Left renal cortex interstitium (tissue), 4 donors: ENCODE measurements around the gene SLC4A8. TPM values are rescaled to one million over a fixed set of nuclear protein-coding genes. Genes with fewer than 3 reads are reported as not detected.

Experiments used
- DNase-seq, 4 donors: peaks; one replicate each; pipeline ENCODE4 v3.0.0-alpha.2; 2013; ENCODE audit warnings: low read depth in 4 of 4, low spot score in 2 of 4, missing footprints in 1 of 4
- polyA plus RNA-seq, 4 donors: library from polyadenylated mRNA; unstranded; fragments of 120-200 nt; gene quantifications; one replicate each; pipeline ENCODE4 v1.2.1, GENCODE V29; 2013; ENCODE audit not compliant: insufficient read length in 4 of 4

The SLC4A8 gene
- polyA plus RNA-seq, 4 donors: 2.9 to 5.1 (median 4.6) TPM

DNA sequence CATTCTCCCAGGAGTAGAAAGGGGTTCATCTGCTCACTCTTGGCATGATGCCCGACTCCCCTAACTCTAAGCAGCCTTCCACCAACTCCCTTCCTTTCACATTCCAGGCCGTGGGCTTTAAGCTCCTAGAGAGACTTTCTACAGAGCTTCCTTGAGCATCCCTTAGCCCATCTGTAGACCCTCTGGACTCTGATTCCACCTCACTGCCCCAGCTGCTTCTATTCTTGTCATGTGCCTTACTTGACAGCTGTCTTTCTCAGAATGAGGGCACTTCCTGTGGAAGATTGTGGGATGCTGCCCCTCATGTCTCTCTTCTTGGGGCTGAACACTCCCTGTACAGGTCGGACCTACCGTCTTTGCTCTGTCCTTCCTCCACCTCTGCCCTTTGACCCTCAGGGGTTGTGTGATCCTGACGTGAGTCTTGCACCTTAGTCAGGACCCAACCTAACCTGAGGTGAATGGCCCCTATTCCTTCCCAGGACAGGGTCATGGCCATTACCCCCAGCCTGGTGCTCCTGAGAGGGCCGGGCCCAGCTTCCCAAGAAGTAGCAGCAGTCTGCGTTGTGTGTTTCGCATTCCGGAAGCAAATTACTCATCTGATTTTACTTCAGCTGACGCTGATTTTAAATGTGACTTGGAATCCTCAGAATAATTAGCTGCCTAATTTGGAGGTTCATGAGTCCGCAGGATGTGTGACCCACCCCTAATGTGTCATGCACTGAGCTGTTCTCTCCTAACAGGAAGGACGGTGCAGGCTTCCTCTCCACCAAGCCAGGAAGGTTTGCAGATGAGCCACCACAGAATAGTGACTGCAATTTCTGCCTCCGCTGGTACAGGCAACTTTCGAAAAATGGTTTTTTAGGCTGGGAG is 30.7 kb upstream of the SLC4A8 start:
- no peak for DNase-seq

DNA sequence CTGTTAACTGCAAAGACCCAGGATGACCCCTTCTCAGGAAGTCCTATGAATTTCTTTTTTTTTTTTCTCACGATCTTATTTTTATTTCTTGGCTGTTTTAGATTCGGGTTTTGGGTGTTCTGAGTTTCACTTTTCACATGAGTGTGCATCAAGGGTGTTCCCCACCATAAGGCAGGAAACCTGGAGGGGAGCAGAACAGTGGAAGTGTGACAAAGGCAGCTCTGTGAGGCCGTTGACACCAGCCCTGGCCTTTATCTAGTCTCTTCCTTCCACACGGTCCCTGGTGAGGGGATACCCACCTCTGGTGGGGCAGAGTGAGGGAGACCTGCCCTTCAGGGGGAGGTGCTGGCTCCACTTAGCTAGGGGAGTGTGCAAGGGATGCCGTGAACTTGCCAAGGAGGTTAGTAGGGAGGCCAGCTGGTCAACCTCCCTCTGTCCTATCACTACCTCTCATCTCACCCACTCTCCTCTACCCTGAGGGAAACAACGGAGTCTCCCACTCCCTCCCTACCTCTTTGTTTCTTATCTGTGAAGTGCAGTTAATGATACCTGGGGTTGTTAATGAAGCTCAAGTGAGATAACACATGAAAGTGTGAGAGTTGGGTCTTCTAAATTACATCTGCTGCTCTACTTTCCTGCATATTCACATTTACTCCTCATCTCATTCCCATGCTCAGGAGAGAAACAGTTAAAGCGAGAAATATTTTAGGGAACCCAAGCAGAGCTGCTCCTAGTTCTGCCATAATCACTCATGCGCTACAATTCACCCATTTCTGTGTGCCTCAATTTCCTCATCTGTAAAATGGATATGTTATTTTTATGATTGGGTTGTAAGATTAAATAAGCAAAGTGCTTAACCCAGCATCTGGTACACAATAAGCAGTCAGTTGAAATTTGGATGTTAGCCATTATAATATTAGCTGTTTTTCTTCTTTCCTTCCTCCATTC is 29.1 kb upstream of the SLC4A8 start:
- DNase-seq: no peak

DNA sequence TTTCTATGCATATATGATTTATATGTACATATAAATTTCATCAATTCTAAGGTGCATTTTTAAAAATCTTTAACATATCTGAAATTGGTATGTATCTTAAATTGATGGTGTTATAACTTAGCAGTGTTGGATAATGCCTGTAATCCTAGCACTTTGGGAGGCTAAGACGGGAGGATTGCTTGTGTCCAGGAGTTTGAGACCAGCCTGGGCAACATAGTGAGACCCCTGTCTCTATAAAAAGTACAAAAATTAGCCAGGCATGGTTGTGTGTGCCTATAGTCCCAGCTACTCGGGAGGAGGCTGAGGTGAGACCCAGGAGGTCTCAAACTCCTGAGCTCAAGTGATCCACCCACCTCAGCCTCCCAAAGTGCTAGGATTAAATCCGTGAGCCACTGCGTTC is 27.0 kb upstream of the SLC4A8 start:
- no peak for DNase-seq

DNA sequence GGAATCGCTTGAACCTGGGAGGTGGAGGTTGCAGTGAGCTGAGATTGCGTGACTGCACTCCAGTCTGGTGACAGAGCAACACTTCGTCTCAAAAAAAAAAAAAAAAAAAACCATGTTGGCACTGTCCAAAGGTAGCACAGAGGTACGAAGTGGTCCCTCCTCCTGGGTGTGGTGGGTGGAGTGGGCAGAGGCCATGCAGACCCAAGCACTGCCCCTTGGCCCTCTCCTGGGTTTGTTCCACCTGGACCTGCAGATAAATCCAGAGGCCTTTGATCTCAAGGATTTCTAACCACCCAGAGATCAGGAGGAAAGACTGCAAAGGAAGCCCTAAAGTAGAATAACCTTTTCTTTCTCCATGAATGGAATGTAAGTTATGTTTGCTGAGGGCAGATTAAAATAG is 24.7 kb upstream of the SLC4A8 start:
- DNase-seq: no peak

DNA sequence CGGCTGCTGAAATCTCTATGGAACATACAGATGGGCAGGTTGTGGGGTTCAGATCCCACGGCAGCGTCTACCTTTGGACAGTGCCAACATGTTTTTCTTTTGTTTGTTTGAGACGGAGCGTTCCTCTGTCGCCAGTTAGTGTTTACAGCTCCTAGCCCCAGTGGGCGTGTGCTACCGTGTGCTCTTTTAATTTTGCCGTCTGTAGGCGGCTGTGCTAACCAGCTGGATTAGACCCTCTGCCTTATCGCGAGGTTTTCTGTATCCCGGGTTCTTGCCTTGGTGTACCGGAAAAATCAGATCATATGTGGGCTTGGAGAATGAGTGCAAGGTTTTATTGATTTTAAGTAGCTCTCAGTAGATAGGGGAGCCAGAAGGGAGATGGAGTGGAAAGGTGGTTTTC is 23.6 kb upstream of the SLC4A8 start:
- no peak for DNase-seq

DNA sequence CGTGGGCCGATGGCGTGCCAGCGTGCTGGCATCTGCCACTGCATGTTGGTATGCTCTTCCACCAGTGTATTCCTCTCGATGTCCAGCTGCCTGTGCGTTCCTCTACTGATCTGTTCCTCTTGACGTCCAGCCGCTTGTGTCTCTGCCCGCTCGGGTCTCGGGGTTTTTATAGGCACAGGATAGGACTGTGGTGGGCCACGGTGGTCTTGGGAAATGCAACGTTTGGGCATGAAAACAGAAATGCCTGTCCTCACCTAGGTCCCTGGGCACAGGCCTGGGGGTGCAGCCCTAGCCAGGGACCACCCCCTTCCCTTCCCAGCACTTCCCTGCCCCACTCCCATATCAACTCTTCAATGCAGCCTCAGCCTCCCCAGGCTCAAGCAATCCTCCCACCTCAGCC is 23.1 kb upstream of the SLC4A8 start:
- DNase-seq: no peak

DNA sequence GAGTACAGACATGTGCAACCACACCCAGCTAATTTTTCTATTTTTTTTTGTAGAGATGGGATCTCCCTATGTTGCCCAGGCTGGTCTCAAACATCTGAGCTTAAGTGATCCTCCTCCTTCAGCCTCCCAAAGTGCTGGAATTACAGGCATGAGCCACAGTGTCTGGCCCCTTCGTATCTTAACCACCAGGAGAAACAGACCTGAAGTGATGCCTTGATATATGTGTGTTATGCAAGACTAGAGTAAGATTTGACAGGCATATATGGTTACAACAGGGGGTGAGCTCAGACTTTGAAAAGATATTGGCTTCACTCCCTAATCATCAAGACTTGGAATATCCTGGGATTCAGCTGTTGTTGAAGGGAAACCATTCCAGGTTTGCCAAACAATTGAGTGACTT is 22.7 kb upstream of the SLC4A8 start:
- no peak for DNase-seq

DNA sequence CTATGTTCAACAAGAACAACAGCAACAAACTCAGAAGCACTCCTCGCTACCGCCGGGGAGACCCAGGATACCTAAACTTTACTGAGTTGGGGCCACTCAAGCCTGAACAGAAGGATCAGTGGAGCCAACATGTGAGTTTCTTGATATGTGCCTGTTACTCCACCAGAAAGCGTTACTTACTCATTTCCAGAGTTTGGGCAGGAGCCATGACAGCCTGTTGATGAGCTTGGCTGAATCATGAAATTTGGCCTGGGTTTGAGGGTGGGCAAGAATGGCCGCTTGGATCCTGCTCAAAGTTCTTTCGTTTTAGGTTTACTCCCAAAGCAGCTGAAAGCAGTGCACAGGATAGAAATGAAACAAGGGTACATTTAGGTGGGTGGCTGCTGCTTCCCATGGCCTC is 21.5 kb upstream of the SLC4A8 start:
- no peak for DNase-seq

DNA sequence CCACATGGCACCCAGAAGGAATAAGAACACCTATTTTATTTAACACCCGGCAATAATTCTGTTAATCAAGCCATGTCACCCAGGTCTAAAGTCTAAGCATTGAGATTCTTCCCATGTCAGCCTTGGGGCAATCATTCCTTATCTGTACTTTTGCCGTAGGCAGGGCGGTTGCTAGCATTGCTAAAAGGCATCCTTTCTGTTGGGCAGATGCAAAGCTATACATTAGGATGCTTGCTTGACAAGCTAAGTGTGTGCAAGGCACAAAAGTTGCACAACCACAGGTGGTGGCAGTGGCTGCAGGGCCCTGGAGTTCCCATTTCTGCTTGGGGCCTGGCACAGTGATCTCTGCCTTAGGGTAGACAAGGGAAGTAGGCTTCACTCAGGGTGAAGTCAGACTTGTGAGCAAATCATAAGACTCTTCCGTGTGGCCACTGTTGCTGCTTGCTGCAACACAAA is 20.9 kb upstream of the SLC4A8 start:
- DNase-seq: no peak

DNA sequence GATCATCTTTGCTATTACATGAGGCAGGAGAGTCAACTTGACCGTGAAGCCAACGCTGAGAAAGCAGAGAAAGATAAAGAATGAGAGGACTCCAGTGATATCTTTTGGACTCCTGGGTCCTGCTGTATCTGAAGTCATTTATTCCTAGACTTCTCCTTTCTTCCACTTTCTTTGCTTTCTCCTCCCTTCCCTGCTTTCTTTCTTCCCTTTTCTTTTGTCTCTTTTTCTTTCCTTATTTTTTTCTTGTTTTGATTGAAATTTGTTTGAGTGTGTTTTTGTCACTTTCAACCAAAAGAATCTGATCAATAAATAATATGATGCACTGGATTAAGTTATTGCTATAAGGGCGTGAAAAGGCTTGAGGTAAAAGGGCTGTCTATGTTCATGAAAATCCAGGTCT is 20.0 kb upstream of the SLC4A8 start:
- DNase-seq: no peak

DNA sequence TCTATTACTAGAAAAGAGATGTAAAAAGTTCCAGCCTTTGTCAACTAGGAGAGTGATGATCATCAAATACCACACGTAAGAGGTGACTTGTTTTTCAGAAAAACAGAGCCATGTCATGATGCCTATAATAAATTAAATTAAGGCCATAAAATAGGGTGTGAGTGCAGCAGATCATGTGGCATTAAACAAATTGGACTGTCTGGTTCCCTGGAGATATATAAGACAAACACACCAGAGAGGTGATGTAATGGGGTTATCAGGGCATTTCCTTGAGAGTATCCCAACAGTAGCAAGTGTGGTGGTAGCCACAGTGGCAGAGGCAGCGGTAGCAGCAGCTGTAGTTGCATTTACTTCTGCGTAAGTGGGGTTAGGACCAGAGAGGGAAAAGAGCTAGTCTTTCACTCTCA is 18.8 kb upstream of the SLC4A8 start:
- DNase-seq: no peak

DNA sequence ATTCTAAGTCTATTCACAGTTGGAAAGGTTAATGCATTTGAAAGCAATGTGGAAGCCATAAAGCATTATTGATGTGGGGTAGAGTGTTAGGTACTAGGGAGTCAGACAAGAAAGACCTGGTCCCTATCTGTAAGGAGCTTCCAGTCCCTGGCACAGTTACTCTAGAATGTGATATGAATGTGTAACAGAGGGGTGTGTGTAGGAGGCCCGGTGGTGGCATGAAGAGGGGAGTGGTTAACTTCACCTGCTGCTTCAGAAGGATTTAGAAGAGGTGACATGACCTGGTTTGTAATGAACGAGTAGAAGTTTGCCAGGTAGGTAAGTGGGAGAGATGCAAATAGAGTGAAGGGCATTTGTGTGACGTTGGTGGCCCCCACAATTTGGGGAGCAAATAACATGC is 18.3 kb upstream of the SLC4A8 start:
- DNase-seq: no peak

DNA sequence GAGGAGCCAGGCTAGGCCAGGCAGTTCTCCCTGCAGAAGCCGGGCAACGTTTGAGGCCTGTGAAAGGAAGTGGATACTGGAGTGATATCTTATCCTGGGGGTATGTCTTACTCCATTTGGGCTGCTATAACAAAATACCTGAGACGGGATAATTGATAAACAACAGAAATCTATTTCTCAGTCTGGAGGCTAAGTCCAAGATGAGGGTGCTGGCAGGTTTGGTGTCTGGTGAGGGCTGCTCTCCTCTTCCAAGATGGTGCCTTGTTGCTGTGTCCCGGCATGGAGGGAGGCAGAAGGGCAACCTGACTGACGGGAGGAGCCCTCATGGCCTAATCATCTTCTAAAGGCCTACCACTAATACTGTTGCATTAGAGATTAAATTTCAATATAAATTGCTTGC is 17.8 kb upstream of the SLC4A8 start:
- DNase-seq: no peak

DNA sequence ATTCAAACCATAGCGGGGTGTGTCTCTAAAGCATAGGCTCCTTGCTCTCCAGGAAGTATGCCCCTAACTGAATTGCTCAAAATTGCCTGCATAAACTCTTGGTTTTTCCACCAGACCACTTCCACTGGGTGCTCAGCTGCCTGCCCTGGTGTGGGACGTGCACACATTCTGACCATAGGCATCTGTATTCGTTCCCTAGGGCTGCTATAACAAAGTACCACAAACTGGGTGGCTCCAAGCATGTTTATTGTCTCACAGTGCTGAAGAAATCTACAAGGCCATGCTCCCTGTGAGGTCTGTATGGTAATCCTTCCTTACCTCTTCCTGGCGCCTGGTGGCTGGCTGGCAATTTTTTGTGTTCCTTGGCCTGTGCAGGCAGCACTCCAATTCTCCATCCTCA is 17.0 kb upstream of the SLC4A8 start:
- no peak for DNase-seq

DNA sequence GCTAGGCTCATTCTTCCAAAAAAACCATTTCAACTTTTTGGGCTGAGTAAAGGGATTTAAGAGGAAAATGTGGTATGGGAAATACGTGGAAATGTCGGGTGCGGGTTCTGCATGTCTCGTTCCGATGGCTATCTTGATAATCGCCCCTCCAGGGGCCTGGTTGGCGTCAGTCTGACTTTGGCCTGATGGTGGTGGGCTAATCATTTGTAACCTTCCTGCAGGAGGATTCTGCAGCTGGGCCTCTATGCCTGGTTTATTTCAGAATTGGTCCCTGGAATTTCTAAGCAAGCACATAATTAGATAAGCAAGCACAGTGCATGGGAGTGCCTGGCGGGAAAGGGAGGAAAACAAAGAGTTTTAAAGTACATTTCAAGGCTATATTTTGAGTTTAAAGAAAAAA is 14.8 kb upstream of the SLC4A8 start:
- no peak for DNase-seq

DNA sequence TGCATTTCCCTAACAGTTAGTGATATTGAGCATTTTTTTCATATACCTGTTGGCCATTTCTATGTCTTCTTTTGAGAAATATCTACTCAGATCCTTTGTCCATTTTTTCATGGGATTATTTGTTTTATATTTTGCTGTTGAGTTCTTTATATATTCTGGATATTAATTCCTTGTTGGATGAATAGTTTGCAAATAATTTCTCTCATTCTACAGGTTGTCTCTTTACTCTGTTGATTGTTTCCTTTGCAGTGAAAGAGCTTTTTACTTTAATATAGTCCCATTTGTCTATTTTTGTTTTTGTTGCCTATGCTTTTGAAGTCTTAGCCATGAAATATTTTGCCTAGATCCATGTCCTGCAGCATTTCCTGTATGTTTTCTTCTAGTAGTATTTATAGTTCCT is 11.5 kb upstream of the SLC4A8 start:
- no peak for DNase-seq

DNA sequence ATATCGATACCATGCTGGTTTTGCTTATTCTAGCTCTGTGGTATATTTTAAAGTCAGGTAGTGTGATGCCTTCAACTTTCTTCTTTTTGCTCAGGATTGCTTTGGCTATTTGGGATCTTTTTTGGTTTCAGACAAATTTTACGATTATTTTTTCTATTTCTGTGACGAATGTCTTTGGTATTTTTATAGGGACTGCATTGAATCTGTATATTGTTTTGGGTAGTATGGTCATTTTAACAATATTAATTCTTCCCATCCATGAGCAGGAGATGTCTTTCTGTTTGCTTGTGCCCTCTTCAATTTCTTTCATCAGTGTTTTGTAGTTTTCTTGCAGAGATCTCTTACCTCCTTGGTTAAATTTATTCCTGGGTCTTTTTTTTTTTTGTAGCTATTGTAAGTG is 10.8 kb upstream of the SLC4A8 start:
- no peak for DNase-seq

DNA sequence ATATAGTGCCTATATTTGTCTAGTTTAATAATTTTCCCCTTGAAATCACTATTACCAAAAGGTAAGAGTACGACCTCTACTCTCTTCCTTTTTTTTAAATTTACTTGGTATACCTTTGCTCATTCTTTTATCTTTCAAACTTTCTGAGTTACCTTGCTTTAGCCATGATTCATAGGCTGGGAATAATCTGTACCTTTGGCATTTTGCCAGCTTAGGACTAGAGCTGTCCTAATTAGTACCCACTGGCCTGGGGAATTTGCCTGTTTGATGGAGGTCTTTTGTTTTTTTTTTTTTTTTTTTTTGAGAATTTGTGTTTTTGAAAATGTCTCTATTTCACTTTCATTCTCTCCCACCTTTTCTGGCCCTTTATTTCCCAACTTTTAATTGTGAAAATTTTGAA is 8.7 kb upstream of the SLC4A8 start:
- DNase-seq: no peak

DNA sequence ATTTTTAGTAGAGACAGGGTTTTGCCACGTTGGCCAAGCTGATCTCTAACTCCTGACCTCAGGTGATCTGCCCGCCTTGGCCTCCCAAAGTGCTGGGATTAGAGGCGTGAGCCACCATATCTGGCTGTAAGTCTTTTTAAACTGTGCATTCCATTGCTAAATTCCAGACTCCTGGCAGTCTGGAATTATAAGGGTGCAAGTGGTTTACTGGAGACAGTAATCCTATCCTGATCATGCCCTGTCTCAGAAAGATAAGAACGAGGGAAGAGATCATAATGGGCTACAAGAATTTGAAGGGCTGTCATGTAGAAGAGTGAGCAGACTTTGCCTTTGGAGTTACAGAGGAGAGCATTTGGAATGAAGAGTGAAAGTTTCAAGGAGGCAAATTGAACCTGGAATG is 6.8 kb upstream of the SLC4A8 start:
- no peak for DNase-seq

DNA sequence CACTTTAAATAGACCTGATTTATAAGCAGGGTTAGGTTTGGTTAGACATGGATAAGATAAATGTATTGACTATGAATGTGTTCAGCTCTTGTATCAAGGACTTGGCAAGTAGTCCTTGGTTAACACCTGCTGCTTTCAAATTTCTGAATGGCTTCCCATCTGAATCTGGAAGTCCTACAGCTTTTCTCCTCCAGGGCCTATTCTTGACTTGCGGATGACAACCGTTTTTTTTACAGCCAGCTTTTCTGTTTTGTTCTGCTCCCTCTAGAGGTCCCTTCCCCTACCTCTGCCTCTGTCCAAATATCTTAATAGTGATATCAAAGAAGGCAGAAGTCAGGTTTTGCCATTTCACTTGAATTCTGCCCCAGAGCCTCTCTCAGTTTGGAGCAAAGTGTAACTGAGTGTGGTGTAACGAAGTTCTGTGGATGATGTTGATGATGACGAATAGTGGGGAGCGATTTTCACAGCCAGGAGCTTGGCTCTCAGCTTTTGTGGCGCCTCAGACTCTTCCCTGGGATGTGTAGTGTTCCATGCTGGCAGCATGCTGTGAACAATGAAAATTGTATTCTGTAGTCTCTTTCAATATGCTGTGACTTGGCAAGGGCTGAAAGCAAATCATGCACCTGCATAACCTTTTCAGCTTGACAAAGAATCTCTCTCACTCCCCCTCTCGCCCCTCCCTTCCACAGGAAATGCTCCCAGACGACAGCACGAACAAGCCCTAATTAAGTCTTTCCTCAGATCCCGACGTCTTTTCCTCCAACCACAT is 5.0 kb upstream of the SLC4A8 start:
- no peak for DNase-seq
